Smooth muscle cell of the umbilical artery (primary cell): Measurements from ENCODE around the gene ARHGEF6. TPM values are rescaled to one million over a fixed set of nuclear protein-coding genes. Genes with fewer than 3 reads are reported as not detected.

Experiments used
- total RNA-seq: library from RNA; depleted of rRNA; stranded (reverse); fragments of >200 nt; gene quantifications from 2 replicates; pipeline ENCODE4 v1.2.3, GENCODE V29; 2014

Gene ARHGEF6
- total RNA-seq: 9.8 and 20.8 TPM in 2 replicates

GRCh38 chrX:136780763-136781162 lies at the start of gene ARHGEF6:
Gene ARHGEF6, minus strand, starts transcription at chrX:136780932. Its CDS starts 50 bp downstream, at chrX:136780882.

DNA sequence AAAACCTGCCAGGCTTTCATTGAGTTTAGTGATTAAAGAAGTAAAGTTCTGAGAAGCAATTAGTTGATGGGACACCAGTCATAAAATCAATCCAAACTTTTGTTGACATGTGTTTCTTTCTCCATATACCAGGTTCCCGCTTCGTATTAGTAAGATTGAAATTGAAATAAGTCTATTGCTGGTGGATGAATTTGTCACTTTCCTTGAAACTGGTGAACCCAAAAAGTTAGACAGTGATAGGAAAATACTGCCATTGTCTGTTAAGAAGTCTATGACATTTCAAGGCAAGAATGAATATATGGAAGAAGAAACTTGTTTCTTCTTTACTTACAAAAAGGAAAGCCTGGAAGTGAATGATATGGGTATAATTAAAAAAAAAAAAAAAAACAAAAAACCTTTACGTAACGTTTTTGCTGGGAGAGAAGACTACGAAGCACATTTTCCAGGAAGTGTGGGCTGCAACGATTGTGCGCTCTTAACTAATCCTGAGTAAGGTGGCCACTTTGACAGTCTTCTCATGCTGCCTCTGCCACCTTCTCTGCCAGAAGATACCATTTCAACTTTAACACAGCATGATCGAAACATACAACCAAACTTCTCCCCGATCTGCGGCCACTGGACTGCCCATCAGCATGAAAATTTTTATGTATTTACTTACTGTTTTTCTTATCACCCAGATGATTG lies 132.9 kb downstream of the ARHGEF6 start, which contains the start of gene CD40LG:
Gene CD40LG (plus strand): TSS at position 482 of the 684 bp plus-strand sequence. CDS start 91 bp downstream, at position 573.

Other genes starting within 250 kb of the ARHGEF6 start
- gene VGLL1, start 248.7 kb downstream of the ARHGEF6 start, total RNA-seq: not detected in 2 replicates
- not detected in 2 replicates for gene CD40LG, start 132.8 kb downstream of the ARHGEF6 start, total RNA-seq
- 137 and 193 TPM in 2 replicates for gene RBMX, start 99.8 kb upstream of the ARHGEF6 start, total RNA-seq